GM13977 (cell line): ENCODE data around the gene STK32B.

Experiments used
- DNase-seq: peaks from one replicate; pipeline ENCODE4 v3.0.0; 2012; ENCODE audit warnings: low spot score
- CTCF ChIP-seq: IDR thresholded peaks from 2 replicates; pipeline ENCODE4 v1.5.1; 2012; ENCODE audit warnings: mild to moderate bottlenecking, control low read depth; ENCODE audit not compliant: insufficient read depth; ENCODE audit errors: extremely low read depth, missing control alignments
- in situ Hi-C: fragments of 300-500 bp; cut with MboI; formaldehyde crosslinking; loops from one replicate; pipeline ENCODE4 v1.12.0; 2022; ENCODE audit warnings: low sequenced_read_pairs, low pct_unique_long_range_greater_than_20kb, mixed read lengths, inconsistent platforms; ENCODE audit not compliant: unreplicated experiment

STK32B gene

DNA sequence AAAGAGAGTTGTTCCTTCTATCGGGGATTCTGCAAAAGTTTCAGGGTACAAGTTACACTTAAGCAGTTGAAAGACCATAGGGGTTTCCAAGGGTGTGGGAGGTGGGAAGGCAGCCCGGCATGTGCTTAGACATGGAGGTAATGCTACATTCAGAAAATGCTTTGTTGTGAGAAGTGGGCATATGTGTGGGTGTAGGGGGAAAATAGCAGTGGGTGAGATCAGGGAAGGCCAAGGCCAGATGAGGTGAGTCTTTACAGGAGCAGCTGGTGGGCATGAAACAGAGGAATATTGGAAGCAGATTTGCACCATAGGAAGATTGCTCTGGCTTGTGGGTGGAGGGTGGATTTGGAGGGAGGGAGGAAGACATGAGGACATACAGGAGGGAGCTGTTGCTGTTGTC is 40.3 kb upstream of the STK32B start:
- in situ Hi-C loops: no loop called here
- no peak for TF ChIP-seq CTCF
- no peak for DNase-seq

DNA sequence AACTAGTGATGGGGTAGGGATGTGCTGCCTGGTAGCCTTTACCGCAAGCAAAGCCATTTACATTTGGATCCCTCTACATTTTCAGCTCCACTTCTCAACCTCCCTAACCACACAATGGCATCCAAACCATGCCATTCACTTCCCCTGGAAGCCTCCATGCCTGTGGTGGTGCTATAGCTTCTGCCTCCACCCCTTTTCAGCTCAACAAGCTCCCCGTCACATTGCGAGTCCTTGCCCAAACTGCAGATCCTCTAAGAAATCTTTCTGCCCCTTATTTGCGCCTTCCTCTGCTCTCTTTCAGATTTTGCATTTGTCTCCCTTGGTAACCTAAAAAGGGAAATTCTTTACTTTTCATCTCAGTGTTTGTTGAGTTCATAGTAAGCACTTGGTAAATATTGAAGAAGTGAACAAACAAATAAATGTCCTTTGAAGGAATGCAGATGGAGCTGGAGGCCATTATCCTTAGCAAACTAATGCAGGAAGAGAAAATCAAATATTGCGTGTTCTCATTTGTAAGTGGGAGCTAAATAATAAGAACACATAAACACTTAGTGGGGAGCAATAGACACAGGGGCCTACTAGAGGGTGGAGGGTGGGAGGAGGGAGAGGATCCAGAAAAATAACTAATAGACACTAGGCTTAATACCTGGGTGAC is 38.9 kb upstream of the STK32B start:
- TF ChIP-seq CTCF: no peak
- no peak for DNase-seq
- in situ Hi-C loops: no loop called here

DNA sequence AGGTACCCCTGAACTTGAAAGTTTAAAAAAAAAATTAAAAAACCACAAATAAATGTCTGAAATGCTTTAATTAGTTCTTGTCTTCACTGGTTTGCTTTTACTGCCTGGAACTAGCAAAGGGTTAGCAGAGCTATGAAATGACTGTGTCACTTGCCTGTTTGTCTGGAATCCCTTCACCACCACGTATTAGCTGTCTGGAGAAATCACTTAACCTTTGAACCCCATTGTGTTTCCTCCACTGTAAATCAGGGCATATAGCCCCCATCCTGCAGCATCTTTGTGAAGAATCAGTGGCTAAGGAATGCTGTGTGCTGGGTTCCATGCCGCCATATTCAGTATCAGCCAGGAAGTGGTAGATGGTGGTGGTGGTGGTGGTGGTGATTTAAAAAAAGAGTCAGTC is 38.3 kb upstream of the STK32B start:
- DNase-seq: no peak
- no peak for TF ChIP-seq CTCF
- in situ Hi-C loops: no loop called here

GRCh38 chr4:5014007-5014682 is 37.1 kb upstream of the STK32B start:
- in situ Hi-C loops: no loop called here
- no peak for DNase-seq
- no peak for TF ChIP-seq CTCF

GRCh38 chr4:5018096-5018495 is 33.2 kb upstream of the STK32B start:
- DNase-seq: no peak
- in situ Hi-C loops: no loop called here
- no peak for TF ChIP-seq CTCF

DNA sequence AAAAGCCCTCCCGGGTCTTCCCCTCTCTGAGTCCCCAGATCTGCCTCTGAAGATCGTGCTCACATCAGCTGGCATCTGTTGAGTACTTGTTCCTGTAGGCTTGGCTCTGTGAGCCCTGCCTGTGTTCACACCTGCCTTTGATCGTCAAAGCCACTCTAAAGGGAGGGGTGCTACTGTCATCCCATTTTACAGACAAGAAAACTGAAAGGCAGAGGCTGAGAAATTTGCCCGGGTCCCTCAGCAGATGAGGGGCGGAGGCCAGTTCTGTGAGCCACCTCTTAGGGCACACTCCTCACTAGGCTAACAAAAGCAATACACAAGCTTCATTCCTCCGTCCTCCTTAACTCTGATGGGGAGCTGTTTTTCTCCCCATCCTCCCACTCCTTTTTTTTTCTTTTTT is 32.7 kb upstream of the STK32B start:
- in situ Hi-C loops: no loop called here
- no peak for DNase-seq
- no peak for TF ChIP-seq CTCF
